Activated CD8-positive, alpha-beta T cell treated with anti-CD3 and anti-CD28 coated beads for 36 hours (primary cell): ENCODE data around the gene NUP35. TPM values are rescaled to one million over a fixed set of nuclear protein-coding genes. Genes with fewer than 3 reads are reported as not detected.

Experiments
- ATAC-seq: fragments of 200-7000 bp; cut with Tn5 transposase; one replicate; pipeline ENCODE4 v1.10.0; 2021; ENCODE audit warnings: mild to moderate bottlenecking, moderate library complexity
- CTCF ChIA-PET: fragments of 350-600 bp; sonication (Branson Sonifier 250); formaldehyde crosslinking; loops from one replicate; lab custom pipeline; 2021; ENCODE audit warnings: antibody characterized with exemption; lab: Charles Lee
- POLR2A ChIA-PET: fragments of 350-600 bp; sonication (Branson Sonifier 250); formaldehyde crosslinking; loops from one replicate; lab custom pipeline; 2021; ENCODE audit warnings: antibody characterized with exemption; lab: Charles Lee
- DNase-seq: peaks from one replicate; pipeline ENCODE4 v3.0.0-alpha.2; 2020
- H3K27ac Mint-ChIP-seq: one replicate; pipeline ENCODE4 v1.8.0; 2021; ENCODE audit warnings: mild to moderate bottlenecking, mixed read lengths
- H3K27me3 Mint-ChIP-seq: one replicate; pipeline ENCODE4 v1.8.0; 2021; ENCODE audit warnings: mixed read lengths
- H3K36me3 Mint-ChIP-seq: one replicate; pipeline ENCODE4 v1.8.0; 2021; ENCODE audit warnings: low read depth, mixed read lengths
- H3K4me1 Mint-ChIP-seq: one replicate; pipeline ENCODE4 v1.8.0; 2021; ENCODE audit warnings: low read depth, mixed read lengths
- H3K4me3 Mint-ChIP-seq: one replicate; pipeline ENCODE4 v1.8.0; 2021; ENCODE audit warnings: mild to moderate bottlenecking, moderate library complexity, mixed read lengths
- H3K9me3 Mint-ChIP-seq: one replicate; pipeline ENCODE4 v1.8.0; 2021; ENCODE audit warnings: mixed read lengths
- intact Hi-C: fragments of 100-400 bp; cut with micrococcal nuclease; formaldehyde crosslinking; loops from one replicate; pipeline ENCODE4 v1.10.0; 2022
- total RNA-seq, 2 experiments: library from RNA; stranded (reverse); gene quantifications; one replicate each; pipeline ENCODE4 v1.2.3, GENCODE V29; 2021
- TF ChIP-seq, protein P1 (sequence below): fragments of 200-600 bp; IDR thresholded peaks from one replicate; pipeline ENCODE4 v1.8.0; 2022; ENCODE audit warnings: antibody characterized with exemption, mild to moderate bottlenecking

Gene NUP35
- total RNA-seq, 2 experiments from 2014 or later, result 25.1 to 27.1 TPM

DNA sequence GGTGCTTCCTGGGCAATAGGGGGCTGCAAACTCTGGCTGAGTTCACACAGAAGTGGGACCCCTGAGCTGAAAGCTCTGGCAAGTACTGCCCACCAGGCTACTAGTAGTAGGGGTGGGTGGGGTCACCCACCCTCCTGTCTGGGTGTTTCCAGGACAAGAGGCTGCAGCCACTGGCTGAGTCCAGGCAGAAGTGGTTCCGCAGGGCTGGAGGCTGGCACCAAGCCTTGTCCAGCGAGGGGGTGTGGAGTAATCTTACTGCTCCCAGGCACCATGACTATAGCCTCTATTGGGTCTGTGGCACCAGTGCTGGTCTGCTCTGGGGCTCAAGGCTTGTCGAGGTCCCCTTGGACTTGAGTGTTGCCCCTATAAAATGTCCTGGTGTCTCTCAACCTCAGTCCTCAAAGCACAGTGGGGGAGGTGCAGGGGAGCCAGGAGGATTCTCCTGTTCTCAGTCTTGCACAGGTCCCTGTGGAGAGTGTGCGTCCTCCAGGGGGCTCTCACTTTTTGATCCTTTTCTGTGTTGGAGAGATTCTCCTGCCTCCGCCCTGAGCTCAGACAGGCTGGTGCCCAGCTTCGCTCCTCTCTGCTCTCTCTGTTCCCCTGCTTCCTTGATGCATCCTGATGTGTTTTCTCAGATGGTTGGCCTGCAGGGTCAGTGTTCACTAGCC is 48.1 kb downstream of the NUP35 start:
- TF ChIP-seq, protein P1, sequence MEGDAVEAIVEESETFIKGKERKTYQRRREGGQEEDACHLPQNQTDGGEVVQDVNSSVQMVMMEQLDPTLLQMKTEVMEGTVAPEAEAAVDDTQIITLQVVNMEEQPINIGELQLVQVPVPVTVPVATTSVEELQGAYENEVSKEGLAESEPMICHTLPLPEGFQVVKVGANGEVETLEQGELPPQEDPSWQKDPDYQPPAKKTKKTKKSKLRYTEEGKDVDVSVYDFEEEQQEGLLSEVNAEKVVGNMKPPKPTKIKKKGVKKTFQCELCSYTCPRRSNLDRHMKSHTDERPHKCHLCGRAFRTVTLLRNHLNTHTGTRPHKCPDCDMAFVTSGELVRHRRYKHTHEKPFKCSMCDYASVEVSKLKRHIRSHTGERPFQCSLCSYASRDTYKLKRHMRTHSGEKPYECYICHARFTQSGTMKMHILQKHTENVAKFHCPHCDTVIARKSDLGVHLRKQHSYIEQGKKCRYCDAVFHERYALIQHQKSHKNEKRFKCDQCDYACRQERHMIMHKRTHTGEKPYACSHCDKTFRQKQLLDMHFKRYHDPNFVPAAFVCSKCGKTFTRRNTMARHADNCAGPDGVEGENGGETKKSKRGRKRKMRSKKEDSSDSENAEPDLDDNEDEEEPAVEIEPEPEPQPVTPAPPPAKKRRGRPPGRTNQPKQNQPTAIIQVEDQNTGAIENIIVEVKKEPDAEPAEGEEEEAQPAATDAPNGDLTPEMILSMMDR, result no peak
- Mint-ChIP-seq H3K4me3 (no peak overlapping the region), H3K4me1 (peaks cover 18% of the 10 kb centered on the region), H3K27me3 (no peaks in the 10 kb centered on the region), H3K9me3 (peaks cover 22% of the 10 kb centered on the region), H3K36me3 (peaks cover 68% of the 10 kb centered on the region), H3K27ac (no peak overlapping the region)
- ATAC-seq (no peak), DNase-seq (no peak)
- ChIA-PET CTCF (no interaction called here), POLR2A (no interaction called here)
- intact Hi-C loops, result no loop called here

DNA sequence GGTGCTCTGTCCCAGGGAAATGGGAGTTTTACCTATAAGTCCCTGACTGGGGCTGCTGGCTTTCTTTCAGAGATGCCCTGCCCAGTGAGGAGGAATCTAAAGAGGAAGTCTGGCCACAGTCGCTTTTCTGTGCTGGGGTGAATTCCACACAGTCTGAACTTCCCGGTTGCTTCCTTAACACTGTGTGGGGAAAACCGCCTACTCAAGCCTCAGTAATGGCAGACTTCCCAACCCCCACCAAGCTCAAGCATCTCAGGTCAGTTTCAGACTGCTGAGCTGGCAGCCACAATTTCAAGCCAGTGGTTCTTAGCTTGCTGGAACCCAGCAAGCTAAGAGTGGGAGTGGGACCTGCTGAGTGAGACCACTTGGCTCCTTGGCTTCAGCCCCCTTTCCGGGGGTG is 54.9 kb downstream of the NUP35 start:
- H3K9me3 Mint-ChIP-seq, result peaks cover 38% of the 10 kb centered on the region
- no peak overlapping the region for H3K27ac Mint-ChIP-seq
- no peak overlapping the region for H3K4me3 Mint-ChIP-seq
- DNase-seq, result no peak
- TF ChIP-seq, protein P1, result no peak
- no peak for ATAC-seq
- POLR2A ChIA-PET, result no interaction called here
- peaks cover 89% of the 10 kb centered on the region for H3K36me3 Mint-ChIP-seq
- CTCF ChIA-PET, result no interaction called here
- no peaks in the 10 kb centered on the region for H3K27me3 Mint-ChIP-seq
- peaks cover 3% of the 10 kb centered on the region for H3K4me1 Mint-ChIP-seq
- intact Hi-C loops, result no loop called here

DNA sequence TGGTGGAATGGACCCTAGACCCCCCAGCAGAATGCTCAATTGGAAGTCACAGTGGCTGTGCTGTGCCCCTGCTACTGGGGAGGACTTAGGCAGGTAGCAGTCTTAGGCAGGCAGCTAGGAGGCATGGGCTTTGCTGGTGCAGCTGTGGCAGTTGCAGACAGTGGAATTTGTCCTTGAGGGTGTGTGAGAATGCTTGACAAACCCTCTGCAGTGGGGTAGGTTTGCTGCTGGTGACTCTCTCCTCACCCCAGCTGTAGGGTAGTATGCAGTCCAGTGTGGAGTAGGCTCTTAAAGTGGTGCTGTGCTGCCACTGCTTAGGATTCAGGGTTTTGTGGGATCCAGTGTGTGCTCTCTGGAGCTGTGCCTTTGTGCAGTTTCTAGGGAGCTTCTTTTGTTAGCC is 61.3 kb downstream of the NUP35 start:
- H3K27ac Mint-ChIP-seq, result no peak overlapping the region
- peaks cover 85% of the 10 kb centered on the region for H3K36me3 Mint-ChIP-seq
- peaks cover 19% of the 10 kb centered on the region for H3K9me3 Mint-ChIP-seq
- H3K27me3 Mint-ChIP-seq, result no peaks in the 10 kb centered on the region
- H3K4me1 Mint-ChIP-seq, result peaks cover 16% of the 10 kb centered on the region
- H3K4me3 Mint-ChIP-seq, result no peak overlapping the region
- ATAC-seq, result no peak
- TF ChIP-seq, protein P1, result no peak
- POLR2A ChIA-PET, result interaction anchor here (0.6 to 0.7 kb wide), 2 partner anchors 19 to 162 kb away, joined by 3 to 5 read pairs; no protein-coding TSS in a partner anchor
- no peak for DNase-seq
- intact Hi-C loops, result no loop called here
- CTCF ChIA-PET, result no interaction called here

DNA sequence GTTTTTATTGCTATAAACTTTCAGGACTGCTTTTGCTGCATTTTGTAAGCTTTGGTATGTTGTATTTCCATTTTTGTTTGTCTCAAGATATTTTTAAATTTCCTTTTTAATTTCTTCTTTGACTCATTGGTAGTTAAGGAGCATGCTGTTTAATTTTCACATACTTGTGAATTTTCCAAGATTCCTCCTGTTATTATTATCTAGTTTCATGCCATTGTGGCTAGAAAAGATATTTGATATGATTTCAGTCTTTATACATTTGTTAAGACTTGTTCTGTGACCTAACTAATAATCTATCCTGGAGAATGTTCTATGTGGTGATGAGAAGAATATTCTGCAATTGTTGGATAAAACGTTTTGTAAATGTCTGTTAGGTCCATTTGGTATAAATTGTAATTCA is 62.1 kb downstream of the NUP35 start:
- Mint-ChIP-seq H3K27ac (no peak overlapping the region), H3K27me3 (no peaks in the 10 kb centered on the region), H3K36me3 (peaks cover 84% of the 10 kb centered on the region), H3K9me3 (peaks cover 19% of the 10 kb centered on the region), H3K4me1 (peaks cover 16% of the 10 kb centered on the region), H3K4me3 (no peak overlapping the region)
- intact Hi-C loops, result no loop called here
- ChIA-PET POLR2A (interaction anchor here (0.6 to 0.7 kb wide), 2 partner anchors 18 to 162 kb away, joined by 3 to 5 read pairs; no protein-coding TSS in a partner anchor), CTCF (no interaction called here)
- TF ChIP-seq, protein P1, result no peak
- no peak for ATAC-seq
- DNase-seq, result no peak

DNA sequence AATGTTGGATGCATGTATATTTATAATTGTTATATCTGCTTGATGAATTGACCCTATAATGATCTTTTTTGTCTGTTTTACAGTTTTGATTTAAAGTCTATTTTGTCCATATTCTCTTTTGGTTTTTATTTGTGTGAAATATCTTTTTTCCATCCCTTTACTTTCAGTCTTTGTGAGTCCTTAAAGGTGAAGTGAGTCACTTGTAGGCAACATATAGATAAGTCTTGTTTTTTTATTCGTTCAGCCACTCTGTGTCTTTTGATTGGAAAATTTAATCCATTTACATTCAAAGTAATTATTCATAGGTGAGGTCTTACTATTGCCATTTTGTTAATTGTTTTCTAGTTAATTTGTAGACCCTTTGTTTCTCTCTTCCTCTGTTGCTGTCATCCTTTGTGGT is 62.5 kb downstream of the NUP35 start:
- DNase-seq, result no peak
- intact Hi-C loops, result no loop called here
- peak; percentile 34 for ATAC-seq
- Mint-ChIP-seq H3K27me3 (no peaks in the 10 kb centered on the region), H3K4me3 (no peak overlapping the region), H3K9me3 (peaks cover 16% of the 10 kb centered on the region), H3K27ac (peak overlapping the region; percentile 16), H3K4me1 (peaks cover 16% of the 10 kb centered on the region), H3K36me3 (peaks cover 83% of the 10 kb centered on the region)
- TF ChIP-seq, protein P1, result no peak
- CTCF ChIA-PET, result no interaction called here
- POLR2A ChIA-PET, result no interaction called here
